WTC11 (cell line): ENCODE results near the gene DNAJC16. TPM values are rescaled to one million over a fixed set of nuclear protein-coding genes. Genes with fewer than 3 reads are reported as not detected.

ENCODE experiments used
- ATAC-seq: fragments of 200-7000 bp; cut with Tn5 transposase; 2 replicates; pipeline ENCODE4 v1.10.0; 2021; ENCODE audit warnings: mild to moderate bottlenecking, moderate library complexity
- CTCF ChIA-PET: fragments of 300-600 bp; sonication (Branson Sonifier 250); formaldehyde crosslinking; loops from one replicate; lab custom pipeline; 2021; ENCODE audit warnings: antibody characterized with exemption; lab: Charles Lee
- POLR2A ChIA-PET: fragments of 350-600 bp; sonication (Branson Sonifier 250); formaldehyde crosslinking; loops from one replicate; lab custom pipeline; 2021; ENCODE audit warnings: antibody characterized with exemption; lab: Charles Lee
- DNase-seq: peaks from one replicate; pipeline ENCODE4 v3.0.0; 2021; ENCODE audit warnings: low spot score
- H3K27ac Mint-ChIP-seq: 2 replicates; pipeline ENCODE4 v1.8.0; 2021; ENCODE audit warnings: mixed read lengths
- H3K27me3 Mint-ChIP-seq: 2 replicates; pipeline ENCODE4 v1.8.0; 2021; ENCODE audit warnings: low read depth, mild to moderate bottlenecking, moderate library complexity, mixed read lengths
- H3K36me3 Mint-ChIP-seq: 2 replicates; pipeline ENCODE4 v1.8.0; 2021; ENCODE audit warnings: mixed read lengths
- H3K4me1 Mint-ChIP-seq: 2 replicates; pipeline ENCODE4 v1.8.0; 2022; ENCODE audit warnings: mixed read lengths
- H3K4me3 Mint-ChIP-seq: 2 replicates; pipeline ENCODE4 v1.8.0; 2021; ENCODE audit warnings: mild to moderate bottlenecking, moderate library complexity, mixed read lengths
- H3K9me3 Mint-ChIP-seq: 2 replicates; pipeline ENCODE4 v1.8.0; 2021; ENCODE audit warnings: mixed read lengths
- AFF4 ChIP-seq: sonication (generic); formaldehyde crosslinking; IDR thresholded peaks from 2 replicates; pipeline ENCODE4 v1.8.1; 2023; ENCODE audit warnings: mild to moderate bottlenecking, missing genetic modification reagents, borderline replicate concordance
- AR ChIP-seq: fragments of 250-450 bp; sonication (Bioruptor Pico); IDR thresholded peaks from 2 replicates; pipeline ENCODE4 v1.9.0; 2021; ENCODE audit warnings: mild to moderate bottlenecking
- ARID4B ChIP-seq: sonication (generic); formaldehyde crosslinking; IDR thresholded peaks from 2 replicates; pipeline ENCODE4 v1.8.0; 2023; ENCODE audit warnings: missing genetic modification reagents, mild to moderate bottlenecking, borderline replicate concordance
- E2F4 ChIP-seq: sonication (generic); formaldehyde crosslinking; IDR thresholded peaks from 2 replicates; pipeline ENCODE4 v1.8.1; 2022; ENCODE audit warnings: low read depth, mild to moderate bottlenecking, moderate library complexity, missing genetic modification reagents, borderline replicate concordance
- MYBL2 ChIP-seq: sonication (generic); formaldehyde crosslinking; IDR thresholded peaks from 2 replicates; pipeline ENCODE4 v1.8.1; 2023; ENCODE audit warnings: mild to moderate bottlenecking, moderate library complexity, missing genetic modification reagents
- NR2C2 ChIP-seq: sonication (generic); formaldehyde crosslinking; IDR thresholded peaks from 2 replicates; pipeline ENCODE4 v1.8.0; 2022; ENCODE audit warnings: mild to moderate bottlenecking, missing genetic modification reagents
- NR3C1 ChIP-seq: sonication (generic); formaldehyde crosslinking; conservative IDR thresholded peaks from 2 replicates; pipeline ENCODE4 v1.8.1; 2023; ENCODE audit warnings: low read depth, mild to moderate bottlenecking, missing genetic modification reagents
- RELA ChIP-seq: sonication (generic); formaldehyde crosslinking; IDR thresholded peaks from 2 replicates; pipeline ENCODE4 v1.8.1; 2022; ENCODE audit warnings: missing genetic modification reagents, mild to moderate bottlenecking, borderline replicate concordance
- USF2 ChIP-seq: sonication (generic); formaldehyde crosslinking; IDR thresholded peaks from 2 replicates; pipeline ENCODE4 v1.8.1; 2023; ENCODE audit warnings: mild to moderate bottlenecking, missing genetic modification reagents, moderate library complexity
- ZNF121 ChIP-seq: sonication (generic); formaldehyde crosslinking; IDR thresholded peaks from 2 replicates; pipeline ENCODE4 v1.8.0; 2023; ENCODE audit warnings: missing genetic modification reagents
- ZNF317 ChIP-seq: sonication (generic); formaldehyde crosslinking; IDR thresholded peaks from 2 replicates; pipeline ENCODE4 v1.8.1; 2023; ENCODE audit warnings: low read depth, mild to moderate bottlenecking, moderate library complexity, missing genetic modification reagents, borderline replicate concordance
- ZNF396 ChIP-seq: fragments of 250-450 bp; sonication (Bioruptor Pico); IDR thresholded peaks from 2 replicates; pipeline ENCODE4 v1.8.0; 2021; ENCODE audit warnings: mild to moderate bottlenecking, moderate library complexity, borderline replicate concordance
- ZNF532 ChIP-seq: fragments of 250-450 bp; sonication (Bioruptor Pico); IDR thresholded peaks from 2 replicates; pipeline ENCODE4 v1.9.0; 2021; ENCODE audit warnings: mild to moderate bottlenecking, borderline replicate concordance
- total RNA-seq: library from RNA; stranded (reverse); gene quantifications from 3 replicates; pipeline ENCODE4 v1.2.3, GENCODE V29; 2021

Gene DNAJC16
- total RNA-seq, 1 experiment from 2014 or later = 16.4 TPM

- DNase-seq = no peak
- Mint-ChIP-seq H3K9me3 (no peaks in the 10 kb centered on the region), H3K27ac (peak overlapping the region; percentile 64), H3K27me3 (no peaks in the 10 kb centered on the region), H3K4me3 (no peak overlapping the region), H3K4me1 (peaks cover 20% of the 10 kb centered on the region), H3K36me3 (peaks cover 21% of the 10 kb centered on the region; the same call in 1 of the 2 replicates)
- ChIA-PET POLR2A (interaction anchor here (0.6 kb wide), 1 partner anchor 28 kb away, joined by 3 read pairs; no protein-coding TSS in a partner anchor), CTCF (no interaction called here)
- ATAC-seq = no peak
- TF ChIP-seq MYBL2 (CRISPR knock-in tag) (no peak), ZNF121 (CRISPR knock-in tag) (peak; percentile 50; the same call in 1 of the 2 replicates)
These were observed 97.6 kb downstream of the DNAJC16 start for GRCh38 chr1:15624133-15624714.

- no peak for ATAC-seq
- TF ChIP-seq ARID4B (CRISPR knock-in tag) = no peak
- no peak for TF ChIP-seq ZNF396 (CRISPR knock-in tag)
- no peak for TF ChIP-seq USF2 (CRISPR knock-in tag)
- TF ChIP-seq ZNF532 (CRISPR knock-in tag) = no peak
- TF ChIP-seq AFF4 (CRISPR knock-in tag) = no peak
- TF ChIP-seq NR2C2 = no peak
- TF ChIP-seq E2F4 = no peak
- TF ChIP-seq RELA (CRISPR knock-in tag) = no peak
- TF ChIP-seq ZNF317 (CRISPR knock-in tag) = no peak
- TF ChIP-seq AR = no peak
- no peak for TF ChIP-seq NR3C1
These were observed 98.6 kb downstream of the DNAJC16 start for GRCh38 chr1:15625056-15625917.

More at GRCh38 chr1:15625056-15625917, 98.6 kb downstream of the DNAJC16 start:
- H3K36me3 Mint-ChIP-seq = peaks cover 27% of the 10 kb centered on the region
- H3K27ac Mint-ChIP-seq = peak overlapping the region; percentile 28; the same call in 1 of the 2 replicates
- DNase-seq = no peak
- peaks cover 12% of the 10 kb centered on the region for H3K4me1 Mint-ChIP-seq
- ChIA-PET POLR2A (interaction anchor here (0.6 kb wide), 1 partner anchor 29 kb away, joined by 3 read pairs; no protein-coding TSS in a partner anchor), CTCF (no interaction called here)
- H3K9me3 Mint-ChIP-seq = no peaks in the 10 kb centered on the region
- no peak overlapping the region for H3K4me3 Mint-ChIP-seq
- no peaks in the 10 kb centered on the region for H3K27me3 Mint-ChIP-seq
